GM12891 (cell line): ENCODE data around the gene WIPF1.

ENCODE experiments used
- POLR2A ChIP-seq: IDR thresholded peaks from 2 replicates; pipeline ENCODE4 v1.6.1; 2011; ENCODE audit warnings: low read depth, low read length, control low read depth
- POLR2AphosphoS5 ChIP-seq: IDR thresholded peaks from 2 replicates; pipeline ENCODE4 v1.6.1; 2011; ENCODE audit warnings: low read depth, low read length, control low read depth
- TAF1 ChIP-seq: IDR thresholded peaks from 2 replicates; pipeline ENCODE4 v1.6.1; 2011; ENCODE audit warnings: low read depth, low read length, control low read depth

DNA sequence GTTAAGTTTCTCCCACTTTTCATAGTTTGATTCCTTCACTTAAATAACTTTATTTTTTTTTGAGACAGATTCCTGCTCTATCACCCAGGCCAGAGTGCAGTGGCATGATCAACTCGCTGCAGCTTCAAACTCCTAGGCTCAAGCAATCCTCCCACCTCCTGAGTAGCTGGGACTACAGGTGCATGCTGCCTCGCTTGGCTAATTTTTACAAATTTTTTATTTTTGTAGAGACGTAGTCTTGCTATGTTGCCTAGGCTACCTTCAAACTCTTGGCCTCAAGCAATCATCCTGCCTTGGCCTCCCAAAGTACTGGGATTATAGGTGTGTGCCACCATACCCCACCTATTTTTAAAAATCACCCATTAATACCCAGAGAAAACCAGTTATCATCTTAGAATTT is 14.2 kb upstream of the WIPF1 start:
- no peak for TF ChIP-seq POLR2A
- TF ChIP-seq TAF1, result no peak
- no peak for TF ChIP-seq POLR2AphosphoS5
